HEK293 (cell line): ENCODE data around the gene ARSB.

Experiments
- CTCF ChIA-PET: fragments of 350-600 bp; formaldehyde crosslinking; extraction: SDS; loops from one replicate; lab custom pipeline; 2021; ENCODE audit warnings: antibody characterized with exemption; lab: Yijun Ruan, JAX
- POLR2A ChIA-PET: fragments of 300-600 bp; formaldehyde crosslinking; extraction: SDS; loops from one replicate; lab custom pipeline; 2020; ENCODE audit warnings: antibody characterized with exemption, inconsistent platforms; lab: Yijun Ruan, JAX
- H3K27ac ChIP-seq: fragments of 200-500 bp; sonication (Bioruptor generic); 2 replicates; pipeline ENCODE4 v1.5.1; 2014; ENCODE audit warnings: low read depth, low read length, control low read depth, inconsistent platforms; ENCODE audit errors: extremely low read depth
- H3K36me3 ChIP-seq, 2 experiments: fragments of 200-500 bp in 1 of 2; sonication (Bioruptor generic) in 1 of 2; 1 replicate in 1 of 2; 2 replicates in 1 of 2; pipeline ENCODE4 v1.5.1; 2014 to 2017; ENCODE audit warnings: inconsistent platforms in 2 of 2, low read length in 2 of 2; ENCODE audit not compliant: control insufficient read depth in 2 of 2, insufficient read depth in 1 of 2
- H3K4me1 ChIP-seq: fragments of 200-500 bp; sonication (Bioruptor generic); 2 replicates; pipeline ENCODE4 v1.5.1; 2014; ENCODE audit warnings: mild to moderate bottlenecking, low read length, inconsistent platforms; ENCODE audit not compliant: control insufficient read depth, insufficient read depth
- H3K4me3 ChIP-seq: 2 replicates; pipeline ENCODE4 v1.5.1; 2011; ENCODE audit warnings: low read depth, mild to moderate bottlenecking, control low read depth, low read length, moderate library complexity
- H3K9me3 ChIP-seq: fragments of 200-500 bp; sonication (Bioruptor generic); 2 replicates; pipeline ENCODE4 v1.5.1; 2014; ENCODE audit warnings: low read depth, low read length, inconsistent platforms; ENCODE audit not compliant: control insufficient read depth, insufficient read depth
- GLIS2 ChIP-seq: fragments of 450-650 bp; formaldehyde crosslinking; IDR thresholded peaks from 2 replicates; pipeline ENCODE4 v1.5.1; 2016; ENCODE audit warnings: missing biosample characterization, missing genetic modification characterization
- INSM2 ChIP-seq: fragments of 450-650 bp; formaldehyde crosslinking; IDR thresholded peaks from 2 replicates; pipeline ENCODE4 v1.5.1; 2016; ENCODE audit warnings: missing biosample characterization, missing genetic modification characterization
- KLF17 ChIP-seq: fragments of 450-650 bp; formaldehyde crosslinking; IDR thresholded peaks from 2 replicates; pipeline ENCODE4 v1.5.1; 2016; ENCODE audit warnings: missing biosample characterization, missing genetic modification characterization
- SP2 ChIP-seq: fragments of 450-650 bp; formaldehyde crosslinking; IDR thresholded peaks from 2 replicates; pipeline ENCODE4 v1.5.1; 2016; ENCODE audit warnings: missing biosample characterization, missing genetic modification characterization
- SP7 ChIP-seq: fragments of 450-650 bp; formaldehyde crosslinking; IDR thresholded peaks from 2 replicates; pipeline ENCODE4 v1.5.1; 2016; ENCODE audit warnings: missing biosample characterization, missing genetic modification characterization
- TRIM28 ChIP-seq: IDR thresholded peaks from 2 replicates; pipeline ENCODE4 v1.6.1; 2011; ENCODE audit warnings: low read length, control low read depth, borderline replicate concordance
- TSHZ1 ChIP-seq: fragments of 450-650 bp; formaldehyde crosslinking; IDR thresholded peaks from 2 replicates; pipeline ENCODE4 v1.5.1; 2016; ENCODE audit warnings: missing biosample characterization, missing genetic modification characterization, borderline replicate concordance
- ZBTB17 ChIP-seq: fragments of 450-650 bp; formaldehyde crosslinking; IDR thresholded peaks from 2 replicates; pipeline ENCODE4 v1.5.1; 2016; ENCODE audit warnings: missing biosample characterization, missing genetic modification characterization
- ZBTB48 ChIP-seq: fragments of 450-650 bp; formaldehyde crosslinking; IDR thresholded peaks from 2 replicates; pipeline ENCODE4 v1.5.1; 2016; ENCODE audit warnings: missing biosample characterization, missing genetic modification characterization
- ZNF239 ChIP-seq: fragments of 450-650 bp; formaldehyde crosslinking; IDR thresholded peaks from 2 replicates; pipeline ENCODE4 v1.5.1; 2016; ENCODE audit warnings: missing biosample characterization, missing genetic modification characterization
- ZNF324 ChIP-seq: fragments of 450-650 bp; formaldehyde crosslinking; IDR thresholded peaks from 2 replicates; pipeline ENCODE4 v1.5.1; 2016; ENCODE audit warnings: missing biosample characterization, missing genetic modification characterization
- ZNF341 ChIP-seq: fragments of 450-650 bp; formaldehyde crosslinking; IDR thresholded peaks from 2 replicates; pipeline ENCODE4; 2016; ENCODE audit warnings: low read depth, missing biosample characterization, missing genetic modification characterization
- ZNF354C ChIP-seq: fragments of 450-650 bp; formaldehyde crosslinking; IDR thresholded peaks from 2 replicates; pipeline ENCODE4 v1.5.1; 2016; ENCODE audit warnings: missing biosample characterization, missing genetic modification characterization, low read depth, borderline replicate concordance
- ZNF362 ChIP-seq: fragments of 450-650 bp; formaldehyde crosslinking; IDR thresholded peaks from 2 replicates; pipeline ENCODE4 v1.5.1; 2016; ENCODE audit warnings: missing biosample characterization, missing genetic modification characterization
- ZNF510 ChIP-seq: fragments of 450-650 bp; formaldehyde crosslinking; IDR thresholded peaks from 2 replicates; pipeline ENCODE4 v1.5.1; 2018; ENCODE audit warnings: mild to moderate bottlenecking, missing genetic modification characterization, missing biosample characterization; ENCODE audit not compliant: insufficient replicate concordance
- ZNF521 ChIP-seq: fragments of 450-650 bp; formaldehyde crosslinking; IDR thresholded peaks from 2 replicates; pipeline ENCODE4 v1.5.1; 2017; ENCODE audit warnings: missing biosample characterization, mild to moderate bottlenecking, missing genetic modification characterization
- ZNF600 ChIP-seq: fragments of 450-650 bp; formaldehyde crosslinking; IDR thresholded peaks from 2 replicates; pipeline ENCODE4 v1.5.1; 2016; ENCODE audit warnings: missing biosample characterization, missing genetic modification characterization
- ZNF626 ChIP-seq: fragments of 450-650 bp; sonication (Bioruptor Pico); formaldehyde crosslinking; IDR thresholded peaks from 2 replicates; pipeline ENCODE4 v1.5.1; 2018; ENCODE audit warnings: missing biosample characterization, missing genetic modification characterization, inconsistent platforms
- ZNF629 ChIP-seq: fragments of 450-650 bp; formaldehyde crosslinking; IDR thresholded peaks from 2 replicates; pipeline ENCODE4 v1.5.1; 2017; ENCODE audit warnings: missing biosample characterization, missing genetic modification characterization
- ZNF768 ChIP-seq: fragments of 450-650 bp; formaldehyde crosslinking; IDR thresholded peaks from 2 replicates; pipeline ENCODE4 v1.5.1; 2018; ENCODE audit warnings: missing biosample characterization, mild to moderate bottlenecking, missing genetic modification characterization
- ZNF837 ChIP-seq: fragments of 450-650 bp; formaldehyde crosslinking; IDR thresholded peaks from 2 replicates; pipeline ENCODE4 v1.5.1; 2016; ENCODE audit warnings: missing biosample characterization, missing genetic modification characterization
- TF ChIP-seq, protein P1 (sequence below): fragments of 450-650 bp; formaldehyde crosslinking; IDR thresholded peaks from 2 replicates; pipeline ENCODE4 v1.5.1; 2016; ENCODE audit warnings: missing biosample characterization, missing genetic modification characterization, low read depth

Gene ARSB

DNA sequence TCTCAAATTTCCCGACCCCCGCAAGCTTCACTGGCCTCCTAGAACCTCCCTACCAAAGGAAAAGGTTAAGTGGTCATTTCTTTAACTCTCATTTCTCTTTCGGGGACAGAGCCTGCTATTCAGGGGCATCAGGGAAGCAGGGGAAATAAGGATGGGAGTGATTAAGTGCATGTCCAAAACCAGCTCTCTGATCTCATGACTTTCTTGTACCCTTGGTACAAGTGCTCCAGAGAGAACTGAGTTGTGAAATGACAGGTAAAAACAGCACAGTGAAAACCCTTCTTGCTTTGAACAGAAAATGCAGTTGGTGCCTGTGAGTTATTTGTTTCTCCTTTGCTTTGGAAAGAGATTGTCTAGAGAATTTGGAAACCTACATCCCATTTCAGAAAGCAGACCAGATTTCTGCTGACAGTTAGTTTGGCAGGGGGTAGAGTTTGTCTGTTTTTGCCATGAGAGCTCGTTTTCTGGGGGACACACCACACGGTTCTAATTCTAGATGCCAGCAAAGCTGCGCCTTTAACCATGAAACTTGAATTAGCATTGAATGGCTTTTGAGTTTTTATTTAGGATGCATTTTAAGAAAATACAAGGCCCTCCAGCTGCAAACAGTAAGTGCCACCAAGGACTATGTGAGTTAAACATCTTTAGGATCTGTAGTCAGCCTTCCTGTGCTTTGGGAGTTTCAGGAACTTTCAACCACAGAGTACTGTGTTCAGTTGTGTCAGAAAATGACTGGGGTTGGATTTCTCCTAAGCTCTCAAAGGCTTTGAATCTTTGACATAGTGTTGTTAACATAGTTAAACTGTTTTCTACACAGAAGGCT lies 174.8 kb downstream of the ARSB start (continued):
- TF ChIP-seq ZNF362 (tag by site-specific recombination) (no peak), ZNF324 (no peak)

- Histone ChIP-seq H3K36me3 (no peaks in the 10 kb centered on the region), H3K27ac (no peak overlapping the region), H3K4me3 (no peak overlapping the region), H3K9me3 (no peaks in the 10 kb centered on the region), H3K4me1 (no peaks in the 10 kb centered on the region)
- POLR2A ChIA-PET = no interaction called here
- TF ChIP-seq GLIS2 (tag by site-specific recombination) (no peak), ZBTB17 (tag by site-specific recombination) (no peak), ZNF239 (tag by site-specific recombination) (no peak), TSHZ1 (tag by site-specific recombination) (no peak), ZNF600 (tag by site-specific recombination) (no peak), ZNF629 (no peak), ZBTB48 (tag by site-specific recombination) (no peak), ZNF341 (tag by site-specific recombination) (no peak), TRIM28 (no peak)
- CTCF ChIA-PET = no interaction called here
Measured at GRCh38 chr5:78809444-78809843, 175.7 kb downstream of the ARSB start.

- CTCF ChIA-PET = interaction anchor here (0.6 kb wide), 1 partner anchor 505 kb away, joined by 3 read pairs; no protein-coding TSS in a partner anchor
- POLR2A ChIA-PET = no interaction called here
- H3K27ac ChIP-seq = no peak overlapping the region
- H3K36me3 ChIP-seq = no peaks in the 10 kb centered on the region
- no peak overlapping the region for H3K4me3 ChIP-seq
- H3K4me1 ChIP-seq = no peaks in the 10 kb centered on the region
- H3K9me3 ChIP-seq = no peaks in the 10 kb centered on the region
- no peak for TF ChIP-seq ZNF837 (tag by site-specific recombination)
- TF ChIP-seq KLF17 = no peak
- no peak for TF ChIP-seq ZNF521
- no peak for TF ChIP-seq SP7 (tag by site-specific recombination)
- TF ChIP-seq ZNF354C (tag by site-specific recombination) = no peak
- TF ChIP-seq ZNF362 (tag by site-specific recombination) = no peak
- TF ChIP-seq ZNF768 (tag by site-specific recombination) = no peak
- TF ChIP-seq TRIM28 = no peak
- TF ChIP-seq INSM2 = no peak
- no peak for TF ChIP-seq ZNF510 (tag by site-specific recombination)
- TF ChIP-seq, protein P1, sequence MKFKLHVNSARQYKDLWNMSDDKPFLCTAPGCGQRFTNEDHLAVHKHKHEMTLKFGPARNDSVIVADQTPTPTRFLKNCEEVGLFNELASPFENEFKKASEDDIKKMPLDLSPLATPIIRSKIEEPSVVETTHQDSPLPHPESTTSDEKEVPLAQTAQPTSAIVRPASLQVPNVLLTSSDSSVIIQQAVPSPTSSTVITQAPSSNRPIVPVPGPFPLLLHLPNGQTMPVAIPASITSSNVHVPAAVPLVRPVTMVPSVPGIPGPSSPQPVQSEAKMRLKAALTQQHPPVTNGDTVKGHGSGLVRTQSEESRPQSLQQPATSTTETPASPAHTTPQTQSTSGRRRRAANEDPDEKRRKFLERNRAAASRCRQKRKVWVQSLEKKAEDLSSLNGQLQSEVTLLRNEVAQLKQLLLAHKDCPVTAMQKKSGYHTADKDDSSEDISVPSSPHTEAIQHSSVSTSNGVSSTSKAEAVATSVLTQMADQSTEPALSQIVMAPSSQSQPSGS (tag by site-specific recombination) = no peak
- TF ChIP-seq SP2 (tag by site-specific recombination) = no peak
- TF ChIP-seq ZNF626 (tag by site-specific recombination) = no peak
Measured at GRCh38 chr5:78808818-78809217, 176.3 kb downstream of the ARSB start.
